Neutrophil (primary cell): ENCODE measurements around the gene AGTR1.

ENCODE experiments used
- H3K27ac ChIP-seq: fragments of 200-600 bp; sonication (generic); 2 replicates; pipeline ENCODE4 v1.5.1; 2016; ENCODE audit warnings: mild to moderate bottlenecking, moderate library complexity
- H3K27me3 ChIP-seq: fragments of 200-600 bp; sonication (generic); 2 replicates; pipeline ENCODE4 v1.6.0; 2016; ENCODE audit warnings: mild to moderate bottlenecking
- H3K36me3 ChIP-seq: fragments of 200-600 bp; sonication (generic); 2 replicates; pipeline ENCODE4 v1.5.1; 2017
- H3K4me1 ChIP-seq, 2 experiments: fragments of 200-600 bp in 1 of 2; sonication (generic) in 1 of 2; 1 replicate in 1 of 2; 2 replicates in 1 of 2; pipeline versions ENCODE4 v1.5.1 to v1.6.1; 2013 to 2016; ENCODE audit warnings: low read depth in 1 of 2, low read length in 1 of 2, mild to moderate bottlenecking in 1 of 2, moderate library complexity in 1 of 2; ENCODE audit not compliant: control insufficient read depth in 1 of 2, insufficient read depth in 1 of 2
- H3K4me3 ChIP-seq, 2 experiments: fragments of 200-600 bp in 1 of 2; sonication (generic) in 1 of 2; 1 replicate in 1 of 2; 2 replicates in 1 of 2; pipeline ENCODE4 v1.5.1; 2013 to 2016; ENCODE audit warnings: low read depth in 1 of 2, low read length in 1 of 2, mild to moderate bottlenecking in 1 of 2, moderate library complexity in 1 of 2
- H3K9me3 ChIP-seq: fragments of 200-600 bp; sonication (generic); 2 replicates; pipeline ENCODE4 v1.5.1; 2016
- TF ChIP-seq, protein P1 (sequence below): fragments of 200-600 bp; sonication (generic); IDR thresholded peaks from 2 replicates; pipeline ENCODE4 v1.5.1; 2016; ENCODE audit warnings: antibody characterized with exemption

Gene AGTR1

DNA sequence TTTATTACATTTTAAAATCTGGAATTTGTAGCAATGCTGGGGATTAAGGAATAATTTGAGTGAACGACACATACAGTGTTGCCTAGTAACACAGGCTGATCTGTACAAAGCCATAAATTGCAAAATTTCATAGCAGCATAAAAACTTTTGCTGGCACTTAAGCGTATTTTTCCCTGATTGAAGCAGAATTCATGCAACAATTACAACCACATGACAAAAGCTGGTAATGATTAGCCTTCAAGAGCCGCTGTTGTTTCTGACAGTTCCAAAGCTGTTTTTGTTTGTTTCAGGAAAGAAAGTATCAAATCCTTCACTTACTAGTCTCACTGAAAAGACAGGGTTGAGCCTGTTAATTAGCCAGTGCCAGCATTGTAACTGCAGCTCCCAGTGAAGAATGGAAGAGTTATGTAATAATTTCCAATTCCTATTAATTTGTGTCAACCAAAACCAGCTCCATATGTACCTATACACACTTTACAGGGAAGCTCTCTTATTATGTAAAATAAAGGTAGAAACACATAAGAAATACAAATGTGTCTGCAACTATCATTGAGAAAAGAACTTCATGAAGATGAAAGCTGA lies 60.7 kb downstream of the AGTR1 start:
- H3K27ac ChIP-seq = peak overlapping the region; percentile 72
- no peaks in the 10 kb centered on the region for H3K9me3 ChIP-seq
- H3K4me3 ChIP-seq = no peak overlapping the region
- H3K4me1 ChIP-seq = peaks cover 45 to 51% of the 10 kb centered on the region in 2 experiments
- no peaks in the 10 kb centered on the region for H3K27me3 ChIP-seq
- TF ChIP-seq, protein P1, sequence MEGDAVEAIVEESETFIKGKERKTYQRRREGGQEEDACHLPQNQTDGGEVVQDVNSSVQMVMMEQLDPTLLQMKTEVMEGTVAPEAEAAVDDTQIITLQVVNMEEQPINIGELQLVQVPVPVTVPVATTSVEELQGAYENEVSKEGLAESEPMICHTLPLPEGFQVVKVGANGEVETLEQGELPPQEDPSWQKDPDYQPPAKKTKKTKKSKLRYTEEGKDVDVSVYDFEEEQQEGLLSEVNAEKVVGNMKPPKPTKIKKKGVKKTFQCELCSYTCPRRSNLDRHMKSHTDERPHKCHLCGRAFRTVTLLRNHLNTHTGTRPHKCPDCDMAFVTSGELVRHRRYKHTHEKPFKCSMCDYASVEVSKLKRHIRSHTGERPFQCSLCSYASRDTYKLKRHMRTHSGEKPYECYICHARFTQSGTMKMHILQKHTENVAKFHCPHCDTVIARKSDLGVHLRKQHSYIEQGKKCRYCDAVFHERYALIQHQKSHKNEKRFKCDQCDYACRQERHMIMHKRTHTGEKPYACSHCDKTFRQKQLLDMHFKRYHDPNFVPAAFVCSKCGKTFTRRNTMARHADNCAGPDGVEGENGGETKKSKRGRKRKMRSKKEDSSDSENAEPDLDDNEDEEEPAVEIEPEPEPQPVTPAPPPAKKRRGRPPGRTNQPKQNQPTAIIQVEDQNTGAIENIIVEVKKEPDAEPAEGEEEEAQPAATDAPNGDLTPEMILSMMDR = no peak
- no peaks in the 10 kb centered on the region for H3K36me3 ChIP-seq

DNA sequence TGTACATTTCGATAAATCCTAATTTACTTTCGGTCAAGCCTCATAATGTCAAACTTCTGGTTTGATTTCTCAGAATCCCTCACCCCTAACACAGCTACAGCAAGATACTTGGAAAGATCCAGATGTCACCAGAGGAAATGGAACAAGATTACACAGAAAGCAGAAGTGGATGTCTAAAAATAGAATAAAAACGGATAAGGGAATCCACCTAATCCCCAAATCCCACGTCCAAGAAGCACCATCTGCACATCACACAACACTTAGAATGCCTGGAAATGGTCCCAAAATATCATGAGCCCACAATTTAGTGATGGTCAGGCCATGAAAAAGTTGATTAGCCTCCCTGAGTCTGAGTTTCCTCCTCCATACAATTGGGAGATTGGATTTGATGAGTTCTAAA lies 61.7 kb downstream of the AGTR1 start:
- no peaks in the 10 kb centered on the region for H3K9me3 ChIP-seq
- H3K4me3 ChIP-seq = no peak overlapping the region
- no peaks in the 10 kb centered on the region for H3K27me3 ChIP-seq
- H3K27ac ChIP-seq = no peak overlapping the region
- peaks cover 45 to 51% of the 10 kb centered on the region in 2 experiments for H3K4me1 ChIP-seq
- TF ChIP-seq, protein P1 = no peak
- no peaks in the 10 kb centered on the region for H3K36me3 ChIP-seq

DNA sequence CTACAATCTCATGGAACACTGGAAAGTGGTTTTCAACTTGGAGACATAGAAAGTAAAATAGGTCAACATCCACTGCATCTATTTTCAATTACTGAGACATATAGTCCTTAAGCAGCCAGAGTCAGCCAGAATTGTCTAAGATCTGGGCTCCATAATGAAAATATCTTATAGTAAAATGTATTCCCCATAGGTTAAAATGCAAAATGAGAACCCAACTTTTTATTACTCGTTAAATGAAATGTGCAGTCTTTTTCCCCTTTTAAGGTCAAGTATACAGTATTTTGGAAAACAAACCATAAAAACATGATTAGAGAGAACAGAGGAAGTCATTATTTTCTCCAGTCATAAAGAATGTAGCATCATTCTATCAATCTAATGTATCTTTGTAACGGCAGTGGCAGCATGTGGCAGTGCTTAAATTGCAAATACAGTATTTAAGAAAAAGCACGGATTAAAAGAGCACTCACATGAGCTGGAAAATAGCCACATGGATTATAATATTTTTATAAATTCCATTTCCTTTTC lies 65.5 kb downstream of the AGTR1 start:
- Histone ChIP-seq H3K9me3 (no peaks in the 10 kb centered on the region), H3K4me1 (peaks cover 14 to 17% of the 10 kb centered on the region in 2 experiments), H3K27ac (no peak overlapping the region), H3K36me3 (no peaks in the 10 kb centered on the region), H3K27me3 (no peaks in the 10 kb centered on the region), H3K4me3 (no peak overlapping the region)
- TF ChIP-seq, protein P1 = no peak

GRCh38 chr3:148763986-148764935 lies 66.6 kb downstream of the AGTR1 start:
- TF ChIP-seq, protein P1 = no peak
- H3K36me3 ChIP-seq = no peaks in the 10 kb centered on the region
- no peak overlapping the region for H3K4me3 ChIP-seq
- no peaks in the 10 kb centered on the region for H3K27me3 ChIP-seq
- H3K9me3 ChIP-seq = no peaks in the 10 kb centered on the region
- H3K27ac ChIP-seq = no peak overlapping the region
- peaks cover 4 to 7% of the 10 kb centered on the region in 2 experiments for H3K4me1 ChIP-seq

DNA sequence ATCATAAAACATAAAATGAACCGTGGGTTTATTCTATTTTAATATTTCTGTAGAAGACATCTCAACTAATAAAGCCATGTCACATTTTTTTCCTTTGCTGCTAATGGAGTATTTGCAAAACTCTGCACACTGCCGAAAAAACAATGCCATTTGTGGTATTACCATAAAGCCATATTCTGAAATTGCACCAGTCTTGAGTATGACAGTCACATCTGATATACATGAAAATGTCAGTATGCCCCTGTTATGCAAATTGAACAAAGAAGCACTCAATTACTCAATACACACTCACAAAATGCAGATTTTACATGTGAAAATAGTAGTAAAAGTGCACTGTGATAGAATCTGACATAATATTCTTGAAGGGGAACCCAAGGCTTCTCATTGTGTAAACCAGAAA lies 74.7 kb downstream of the AGTR1 start:
- no peaks in the 10 kb centered on the region for H3K9me3 ChIP-seq
- H3K4me1 ChIP-seq = peaks cover 0 to 4% of the 10 kb centered on the region in 2 experiments
- no peak overlapping the region for H3K4me3 ChIP-seq
- H3K27ac ChIP-seq = no peak overlapping the region
- TF ChIP-seq, protein P1 = no peak
- no peaks in the 10 kb centered on the region for H3K36me3 ChIP-seq
- H3K27me3 ChIP-seq = no peaks in the 10 kb centered on the region
